ENCODE results near the gene LYAR. TPM values are rescaled to one million over a fixed set of nuclear protein-coding genes. Genes with fewer than 3 reads are reported as not detected.
A peak's percentile ranks its signal among the peaks of the same experiment; 100 is the strongest.
"Not testable (repeated sequence)": the region's sequence is repeated elsewhere in the genome, so short reads cannot be mapped to it uniquely, and the experiment has no call there.

Gene LYAR
- total RNA-seq, 4 donors from 2014 or later, result 3.7 to 10.3 (median 5.6) TPM

DNA sequence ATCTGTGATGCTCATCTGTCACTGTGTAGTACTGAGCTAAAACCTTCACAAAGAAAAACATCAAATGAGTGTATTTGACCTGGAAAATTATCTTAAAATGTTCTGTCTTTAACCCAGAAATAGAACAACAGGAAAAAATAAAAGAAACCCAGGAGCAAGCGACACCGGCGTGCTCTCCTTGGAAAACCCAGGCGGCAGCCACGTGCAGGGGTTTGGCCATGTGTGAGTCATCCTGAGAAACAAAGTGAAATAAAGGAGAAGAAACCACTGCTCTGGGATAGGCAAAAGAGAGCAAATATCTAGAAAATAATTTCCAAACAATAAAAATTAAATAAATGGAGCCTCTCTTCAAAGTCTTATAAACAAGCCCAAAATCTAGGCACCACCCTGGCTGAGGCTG, 22.0 kb downstream of the LYAR start:
- no peak for DNase-seq
- Histone ChIP-seq H3K4me1 (no peaks in the 10 kb centered on the region), H3K27me3 (no peaks in the 10 kb centered on the region), H3K4me3 (no peak overlapping the region), H3K27ac (peak overlapping the region in 1 of 4 donors; percentile 35), H3K9me3 (no peaks in the 10 kb centered on the region), H3K36me3 (peaks cover 0 to 6% (median 3%) of the 10 kb centered on the region in 4 donors)
- intact Hi-C loops (cut with DNase I; ENCODE audit: low total_unique reads) (no loop called here), in situ Hi-C loops (cut with MboI; ENCODE audit: low pct_ligation_motif_present in 1 of 4, low pct_unique_long_range_greater_than_20kb in 1 of 4, low sequenced_read_pairs in 3 of 4) (no loop called here)
- TF ChIP-seq, protein P1, sequence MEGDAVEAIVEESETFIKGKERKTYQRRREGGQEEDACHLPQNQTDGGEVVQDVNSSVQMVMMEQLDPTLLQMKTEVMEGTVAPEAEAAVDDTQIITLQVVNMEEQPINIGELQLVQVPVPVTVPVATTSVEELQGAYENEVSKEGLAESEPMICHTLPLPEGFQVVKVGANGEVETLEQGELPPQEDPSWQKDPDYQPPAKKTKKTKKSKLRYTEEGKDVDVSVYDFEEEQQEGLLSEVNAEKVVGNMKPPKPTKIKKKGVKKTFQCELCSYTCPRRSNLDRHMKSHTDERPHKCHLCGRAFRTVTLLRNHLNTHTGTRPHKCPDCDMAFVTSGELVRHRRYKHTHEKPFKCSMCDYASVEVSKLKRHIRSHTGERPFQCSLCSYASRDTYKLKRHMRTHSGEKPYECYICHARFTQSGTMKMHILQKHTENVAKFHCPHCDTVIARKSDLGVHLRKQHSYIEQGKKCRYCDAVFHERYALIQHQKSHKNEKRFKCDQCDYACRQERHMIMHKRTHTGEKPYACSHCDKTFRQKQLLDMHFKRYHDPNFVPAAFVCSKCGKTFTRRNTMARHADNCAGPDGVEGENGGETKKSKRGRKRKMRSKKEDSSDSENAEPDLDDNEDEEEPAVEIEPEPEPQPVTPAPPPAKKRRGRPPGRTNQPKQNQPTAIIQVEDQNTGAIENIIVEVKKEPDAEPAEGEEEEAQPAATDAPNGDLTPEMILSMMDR (IDR thresholded peaks at IDR 0.05), result no peak
- TF ChIP-seq EP300 (IDR thresholded peaks at IDR 0.05; ENCODE audit: low read depth), result no peak
- TF ChIP-seq POLR2A (IDR thresholded peaks at IDR 0.05), result no peak
- no peak for TF ChIP-seq POLR2AphosphoS5 (IDR thresholded peaks at IDR 0.05)
- whole genome bisulfite sequencing, 2 donors (ENCODE audit: low coverage in 1 of 2), result 61 to 88% methylated on average over 5 of the region's 5 CpGs

DNA sequence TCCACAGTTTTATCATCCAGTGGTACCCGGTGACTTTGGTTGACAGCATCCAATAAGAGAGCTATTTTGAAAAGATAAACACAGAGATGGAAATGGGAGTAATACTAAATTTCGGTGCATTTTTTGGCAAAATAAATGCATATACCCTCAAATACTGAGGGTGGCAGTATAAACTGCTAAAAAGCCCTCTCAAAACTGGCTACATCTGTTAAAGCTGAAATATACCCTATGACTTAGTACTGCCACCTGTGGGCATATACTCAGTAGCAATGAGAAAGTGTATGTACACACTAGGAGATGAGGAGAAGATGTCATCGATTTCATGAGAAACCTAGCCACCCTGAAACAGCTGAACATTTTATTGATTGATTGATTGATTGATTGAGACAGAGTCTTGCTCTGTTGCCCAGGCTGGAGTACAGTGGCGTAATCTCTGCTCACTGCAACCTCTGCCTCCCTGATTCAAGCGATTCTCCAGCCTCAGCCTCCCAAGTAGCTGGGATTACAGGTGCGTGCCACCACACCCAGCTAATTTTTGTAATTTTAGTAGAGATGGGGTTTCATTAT, 29.7 kb downstream of the LYAR start:
- WGBS, 2 donors (ENCODE audit: low coverage in 1 of 2), result 43 to 58% methylated on average over 2 to 5 of the region's 6 CpGs
- Histone ChIP-seq H3K4me1 (peaks cover 0 to 10% (median 0%) of the 10 kb centered on the region in 4 donors), H3K36me3 (no peaks in the 10 kb centered on the region), H3K9me3 (no peaks in the 10 kb centered on the region), H3K4me3 (no peak overlapping the region), H3K27me3 (no peaks in the 10 kb centered on the region), H3K27ac (no peak overlapping the region)
- intact Hi-C loops (cut with DNase I; ENCODE audit: low total_unique reads), result no loop called here
- no peak for TF ChIP-seq EP300 (IDR thresholded peaks at IDR 0.05; ENCODE audit: low read depth)
- TF ChIP-seq, protein P1 (IDR thresholded peaks at IDR 0.05), result peak in 2 of 5 experiments; percentile 8 to 11
- no peak for DNase-seq
- in situ Hi-C loops (cut with MboI; ENCODE audit: low pct_ligation_motif_present in 1 of 4, low pct_unique_long_range_greater_than_20kb in 1 of 4, low sequenced_read_pairs in 3 of 4), result no loop called here

DNA sequence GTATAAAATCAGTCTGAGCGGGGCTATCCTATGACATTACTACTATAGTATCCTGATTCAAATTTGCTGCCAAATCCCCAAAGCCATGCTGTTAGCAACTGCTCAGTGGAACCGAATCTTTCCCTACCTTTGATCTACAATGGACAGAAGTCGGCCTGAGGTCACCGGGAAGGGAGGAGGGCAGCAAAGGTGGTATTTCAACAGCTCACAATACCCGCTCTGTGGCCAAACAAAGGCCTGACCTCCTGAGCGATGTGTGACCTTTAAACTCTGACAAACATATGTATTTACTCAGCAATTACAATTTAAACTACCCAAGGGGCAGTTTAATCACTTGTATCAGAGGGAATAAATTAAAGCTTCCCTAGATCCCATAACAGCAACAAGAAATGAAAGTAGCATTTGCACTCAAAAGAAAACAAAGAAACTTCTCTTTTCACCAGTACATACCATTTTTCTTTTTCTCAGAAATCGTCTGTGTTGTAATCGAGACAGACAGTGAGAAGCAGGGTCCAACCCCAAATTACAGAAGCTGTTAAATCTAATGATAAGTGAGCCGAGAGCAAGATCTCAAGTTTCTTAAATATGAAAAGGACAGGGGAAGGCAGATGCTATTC, 30.4 kb downstream of the LYAR start:
- Histone ChIP-seq H3K4me1 (peaks cover 0 to 10% (median 0%) of the 10 kb centered on the region in 4 donors), H3K4me3 (no peak overlapping the region), H3K27me3 (no peaks in the 10 kb centered on the region), H3K9me3 (no peaks in the 10 kb centered on the region), H3K36me3 (no peaks in the 10 kb centered on the region), H3K27ac (no peak overlapping the region)
- DNase-seq, result no peak
- WGBS, 2 donors (ENCODE audit: low coverage in 1 of 2), result 33 to 34% methylated on average over 8 to 9 of the region's 9 CpGs
- intact Hi-C loops (cut with DNase I; ENCODE audit: low total_unique reads), result no loop called here
- TF ChIP-seq EP300 (IDR thresholded peaks at IDR 0.05; ENCODE audit: low read depth), result no peak
- TF ChIP-seq, protein P1 (IDR thresholded peaks at IDR 0.05), result no peak
- TF ChIP-seq POLR2AphosphoS5 (IDR thresholded peaks at IDR 0.05), result no peak
- no peak for TF ChIP-seq POLR2A (IDR thresholded peaks at IDR 0.05)
- in situ Hi-C loops (cut with MboI; ENCODE audit: low pct_ligation_motif_present in 1 of 4, low pct_unique_long_range_greater_than_20kb in 1 of 4, low sequenced_read_pairs in 3 of 4), result loop anchor here in 3 of 4 donors (10.0 kb wide), 2 partner anchors 75 to 85 kb away; no protein-coding TSS in a partner anchor

DNA sequence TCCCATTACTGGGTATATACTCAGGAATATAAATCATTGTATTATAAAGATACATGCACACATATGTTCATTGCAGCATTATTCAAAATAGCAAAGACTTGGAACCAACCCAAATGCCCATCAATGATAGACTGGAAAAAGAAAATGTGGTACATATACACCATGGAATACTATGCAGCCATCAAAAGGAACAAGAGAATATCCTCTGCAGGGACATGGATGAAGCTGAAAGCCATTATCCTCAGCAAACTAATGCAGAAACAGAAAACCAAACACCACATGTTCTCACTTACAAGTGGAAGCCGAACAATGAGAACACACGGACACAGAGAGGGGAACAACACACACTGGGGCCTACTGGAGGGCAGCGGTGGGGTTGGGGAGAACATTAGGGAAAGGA, 32.2 kb downstream of the LYAR start:
- H3K27ac ChIP-seq; H3K36me3 ChIP-seq; H3K9me3 ChIP-seq; DNase-seq; H3K4me3 ChIP-seq; intact Hi-C loops (cut with DNase I; ENCODE audit: low total_unique reads); H3K4me1 ChIP-seq; H3K27me3 ChIP-seq: not testable (repeated sequence)
- in situ Hi-C loops (cut with MboI; ENCODE audit: low pct_ligation_motif_present in 1 of 4, low pct_unique_long_range_greater_than_20kb in 1 of 4, low sequenced_read_pairs in 3 of 4), result loop anchor here in 3 of 4 donors (10.0 kb wide), 2 partner anchors 77 to 87 kb away; no protein-coding TSS in a partner anchor
- 80 to 94% methylated on average over 3 of the region's 3 CpGs for WGBS, 2 donors (ENCODE audit: low coverage in 1 of 2)

All from transverse colon (tissue), 4 donors.